Body of pancreas (tissue), 4 donors: ENCODE measurements around the gene GNPNAT1. TPM values are rescaled to one million over a fixed set of nuclear protein-coding genes. Genes with fewer than 3 reads are reported as not detected.
A peak's percentile ranks its signal among the peaks of the same experiment; 100 is the strongest.

Experiments
- ATAC-seq: fragments of 150-250 bp; one replicate; pipeline ENCODE4 v1.9.1; 2016
- DNase-seq, 4 donors: peaks; one replicate each; pipeline ENCODE4 v3.0.0-alpha.2; 2019
- H3K27ac ChIP-seq, 4 donors: fragments of 200-600 bp; sonication (generic); 1 replicate in 3 of 4; 2 replicates in 1 of 4; pipeline versions ENCODE4 v1.5.1 to v1.6.1; 2016 to 2019; ENCODE audit warnings: mild to moderate bottlenecking in 1 of 4, mixed read lengths in 1 of 4, moderate library complexity in 1 of 4
- H3K27me3 ChIP-seq, 2 donors: fragments of 200-600 bp; sonication (generic); one replicate each; pipeline ENCODE4 v1.6.0; 2016; ENCODE audit warnings: mild to moderate bottlenecking in 1 of 2
- H3K36me3 ChIP-seq, 2 donors: fragments of 200-600 bp; sonication (generic); replicated peaks in 1 of 2; 2 replicates each; pipeline ENCODE4 v1.5.1; 2016; ENCODE audit warnings: low read depth in 2 of 2; ENCODE audit not compliant: insufficient read depth in 1 of 2
- H3K4me1 ChIP-seq: fragments of 200-600 bp; sonication (generic); one replicate; pipeline ENCODE4 v1.6.0; 2016
- H3K4me3 ChIP-seq, 2 donors: fragments of 200-600 bp; sonication (generic); 1 replicate in 1 of 2; 2 replicates in 1 of 2; pipeline ENCODE4 v1.5.1; 2016 to 2019
- H3K9me3 ChIP-seq, 3 donors: fragments of 200-600 bp; sonication (generic); 1 replicate in 2 of 3; 2 replicates in 1 of 3; pipeline ENCODE4 v1.5.1; 2016
- CTCF ChIP-seq, 7 experiments: fragments of 450-650 bp in 4 of 7; fragments of 200-600 bp in 3 of 7; sonication (generic) in 3 of 7; IDR thresholded peaks; one replicate each; pipeline ENCODE4 v1.5.1; 2016 to 2019; ENCODE audit warnings: antibody characterized with exemption in 7 of 7
- POLR2A ChIP-seq, 3 donors: fragments of 450-650 bp; IDR thresholded peaks; one replicate each; pipeline ENCODE4 v1.6.1; 2016; ENCODE audit warnings: antibody characterized with exemption in 3 of 3, mild to moderate bottlenecking in 2 of 3
- WGBS, 2 donors: methylation state at CpG; one replicate each; pipeline ENCODE4 v1.1.5; 2017; 5-methylcytosine and 5-hydroxymethylcytosine counted together
- intact Hi-C: fragments of 100-400 bp; cut with DNase I; formaldehyde crosslinking; loops from one replicate; pipeline ENCODE4 v1.15.1; 2023
- total RNA-seq, 2 donors: library from RNA; depleted of rRNA; stranded (reverse); fragments of >200 nt; gene quantifications; one replicate each; pipeline ENCODE4 v1.1.0, GENCODE V29; 2016

GNPNAT1 gene
- total RNA-seq, 2 donors from 2014 or later: 9.6 to 27.0 TPM

- TF ChIP-seq POLR2A (IDR thresholded peaks at IDR 0.05) (no peak), CTCF (IDR thresholded peaks at IDR 0.05) (no peak)
- Histone ChIP-seq H3K4me1 (no peaks in the 10 kb centered on the region), H3K27ac (no peak overlapping the region), H3K9me3 (no peaks in the 10 kb centered on the region), H3K27me3 (no peaks in the 10 kb centered on the region), H3K36me3 (peaks cover 0 to 4% of the 10 kb centered on the region in 2 donors), H3K4me3 (no peak overlapping the region)
- intact Hi-C loops: no loop called here
- 100% methylated on average over 1 of the region's 1 CpG for WGBS, 2 donors
- DNase-seq: no peak
- ATAC-seq: no peak
Measured at GRCh38 chr14:52759145-52759544, 32.3 kb downstream of the GNPNAT1 start.

GRCh38 chr14:52755607-52756316, 35.6 kb downstream of the GNPNAT1 start:
- peaks cover 0 to 4% of the 10 kb centered on the region in 2 donors for H3K36me3 ChIP-seq
- 67 to 69% methylated on average over 5 of the region's 5 CpGs for WGBS, 2 donors
- DNase-seq (no peak), ATAC-seq (no peak)
- no peaks in the 10 kb centered on the region for H3K4me1 ChIP-seq
- H3K27ac ChIP-seq: no peak overlapping the region
- no peaks in the 10 kb centered on the region for H3K9me3 ChIP-seq
- intact Hi-C loops: no loop called here
- no peak overlapping the region for H3K4me3 ChIP-seq
- TF ChIP-seq CTCF (IDR thresholded peaks at IDR 0.05) (no peak), POLR2A (IDR thresholded peaks at IDR 0.05) (no peak)
- H3K27me3 ChIP-seq: no peaks in the 10 kb centered on the region

- Histone ChIP-seq H3K4me3 (no peak overlapping the region), H3K9me3 (no peaks in the 10 kb centered on the region), H3K36me3 (peaks cover 4% of the 10 kb centered on the region in 2 donors), H3K4me1 (peaks cover 18% of the 10 kb centered on the region), H3K27me3 (no peaks in the 10 kb centered on the region), H3K27ac (peak overlapping the region in 2 of 4 donors; percentile 18 to 48)
- ATAC-seq (no peak), DNase-seq (no peak)
- 43 to 50% methylated on average over 8 of the region's 8 CpGs for WGBS, 2 donors
- intact Hi-C loops: no loop called here
- no peak for TF ChIP-seq POLR2A (IDR thresholded peaks at IDR 0.05)
- TF ChIP-seq CTCF (IDR thresholded peaks at IDR 0.05): no peak
Measured at GRCh38 chr14:52748647-52749292, 42.6 kb downstream of the GNPNAT1 start.

GRCh38 chr14:52741865-52742264, 49.5 kb downstream of the GNPNAT1 start:
- no peaks in the 10 kb centered on the region for H3K27me3 ChIP-seq
- no peak overlapping the region for H3K4me3 ChIP-seq
- intact Hi-C loops: no loop called here
- peaks cover 0 to 3% of the 10 kb centered on the region in 2 donors for H3K36me3 ChIP-seq
- H3K27ac ChIP-seq: peak overlapping the region in 2 of 4 donors; percentile 2 to 52
- TF ChIP-seq POLR2A (IDR thresholded peaks at IDR 0.05) (no peak), CTCF (IDR thresholded peaks at IDR 0.05) (no peak)
- peaks cover 13% of the 10 kb centered on the region for H3K4me1 ChIP-seq
- DNase-seq: no peak
- H3K9me3 ChIP-seq: no peaks in the 10 kb centered on the region
- no peak for ATAC-seq
